Upper lobe of left lung (tissue), 6 donors: Measurements from ENCODE around the gene MPDZ. TPM values are rescaled to one million over a fixed set of nuclear protein-coding genes. Genes with fewer than 3 reads are reported as not detected.

ENCODE experiments used
- ATAC-seq, 2 donors: fragments of 200-7000 bp; cut with Tn5 transposase; one replicate each; pipeline ENCODE4 v1.9.1; 2022; ENCODE audit warnings: mild to moderate bottlenecking in 2 of 2, moderate library complexity in 2 of 2; ENCODE audit not compliant: low FRiP score in 2 of 2
- DNase-seq, 2 donors: peaks; one replicate each; pipeline ENCODE4 v3.0.0-alpha.2; 2019 to 2020
- H3K27ac ChIP-seq, 4 donors: fragments of 200-600 bp; sonication (generic); one replicate each; pipeline ENCODE4 v1.5.1; 2016 to 2019
- H3K27me3 ChIP-seq, 4 donors: fragments of 200-600 bp; sonication (generic); one replicate each; pipeline ENCODE4 v1.5.1; 2017 to 2019
- H3K36me3 ChIP-seq, 4 donors: fragments of 200-600 bp; sonication (generic); one replicate each; pipeline ENCODE4 v1.5.1; 2016 to 2019
- H3K4me1 ChIP-seq, 4 donors: fragments of 200-600 bp; sonication (generic); one replicate each; pipeline ENCODE4 v1.5.1; 2018 to 2019
- H3K4me3 ChIP-seq, 4 donors: fragments of 200-600 bp; sonication (generic); one replicate each; pipeline ENCODE4 v1.5.1; 2017 to 2019; ENCODE audit warnings: mild to moderate bottlenecking in 2 of 4, moderate library complexity in 1 of 4
- H3K9me3 ChIP-seq, 4 donors: fragments of 200-600 bp; sonication (generic); one replicate each; pipeline ENCODE4 v1.5.1; 2018 to 2019
- EP300 ChIP-seq, 4 donors: sonication (generic); formaldehyde crosslinking; IDR thresholded peaks; one replicate each; pipeline ENCODE4 v1.5.1; 2017; ENCODE audit warnings: antibody characterized with exemption in 4 of 4, control low read depth in 2 of 4
- POLR2A ChIP-seq, 4 donors: fragments of 450-650 bp; IDR thresholded peaks; one replicate each; pipeline ENCODE4 v1.5.1; 2016 to 2017; ENCODE audit warnings: antibody characterized with exemption in 4 of 4, mild to moderate bottlenecking in 2 of 4
- POLR2AphosphoS5 ChIP-seq, 2 donors: sonication (generic); formaldehyde crosslinking; IDR thresholded peaks; one replicate each; pipeline ENCODE4 v1.5.1; 2017; ENCODE audit warnings: antibody characterized with exemption in 2 of 2
- WGBS, 2 donors: methylation state at CpG; one replicate each; pipeline ENCODE4 v1.1.5; 2017 to 2018; 5-methylcytosine and 5-hydroxymethylcytosine counted together
- total RNA-seq, 6 donors: library from RNA; depleted of rRNA in 4 of 6; stranded (reverse); fragments of >200 nt in 4 of 6; gene quantifications; one replicate each; pipeline versions ENCODE4 v1.1.0 to v1.2.1, GENCODE V29; 2016 to 2021
- TF ChIP-seq, protein P1 (sequence below), 6 experiments: fragments of 450-650 bp in 4 of 6; fragments of 200-600 bp in 2 of 6; sonication (generic) in 2 of 6; IDR thresholded peaks; one replicate each; pipeline ENCODE4 v1.5.1; 2016 to 2019; ENCODE audit warnings: antibody characterized with exemption in 6 of 6
- donor health status: DM: no; HTN: no; CAD: no; lungs with moderate emphysema.
- donor health status: DM: no; HTN: yes; CAD: no; lungs with severe emphysema.

MPDZ gene
- total RNA-seq, 6 donors from 2014 or later = 13.6 to 49.2 (median 27.8) TPM

DNA sequence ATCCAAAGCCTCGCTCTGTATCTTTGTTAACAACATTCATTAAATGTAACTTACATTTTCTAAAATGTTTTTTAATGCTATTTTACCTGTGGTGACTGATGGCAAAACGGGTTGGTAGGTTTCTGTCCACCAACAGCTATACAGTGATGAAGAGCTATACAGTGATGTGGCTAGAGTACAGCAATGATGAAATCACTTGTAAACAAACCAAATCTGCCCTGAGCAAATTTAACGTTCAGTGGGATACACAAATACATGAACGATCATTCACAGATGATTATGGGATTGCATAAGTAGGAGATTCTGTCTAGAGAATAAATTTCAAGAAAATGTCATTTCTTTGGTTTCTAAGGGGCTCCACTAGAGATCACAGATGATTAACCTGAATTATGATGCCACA, 132.7 kb downstream of the MPDZ start:
- WGBS, 2 donors = 72 to 74% methylated on average over 4 of the region's 4 CpGs
- TF ChIP-seq POLR2A (IDR thresholded peaks at IDR 0.05) (no peak), EP300 (IDR thresholded peaks at IDR 0.05) (no peak), POLR2AphosphoS5 (IDR thresholded peaks at IDR 0.05) (no peak)
- TF ChIP-seq, protein P1, sequence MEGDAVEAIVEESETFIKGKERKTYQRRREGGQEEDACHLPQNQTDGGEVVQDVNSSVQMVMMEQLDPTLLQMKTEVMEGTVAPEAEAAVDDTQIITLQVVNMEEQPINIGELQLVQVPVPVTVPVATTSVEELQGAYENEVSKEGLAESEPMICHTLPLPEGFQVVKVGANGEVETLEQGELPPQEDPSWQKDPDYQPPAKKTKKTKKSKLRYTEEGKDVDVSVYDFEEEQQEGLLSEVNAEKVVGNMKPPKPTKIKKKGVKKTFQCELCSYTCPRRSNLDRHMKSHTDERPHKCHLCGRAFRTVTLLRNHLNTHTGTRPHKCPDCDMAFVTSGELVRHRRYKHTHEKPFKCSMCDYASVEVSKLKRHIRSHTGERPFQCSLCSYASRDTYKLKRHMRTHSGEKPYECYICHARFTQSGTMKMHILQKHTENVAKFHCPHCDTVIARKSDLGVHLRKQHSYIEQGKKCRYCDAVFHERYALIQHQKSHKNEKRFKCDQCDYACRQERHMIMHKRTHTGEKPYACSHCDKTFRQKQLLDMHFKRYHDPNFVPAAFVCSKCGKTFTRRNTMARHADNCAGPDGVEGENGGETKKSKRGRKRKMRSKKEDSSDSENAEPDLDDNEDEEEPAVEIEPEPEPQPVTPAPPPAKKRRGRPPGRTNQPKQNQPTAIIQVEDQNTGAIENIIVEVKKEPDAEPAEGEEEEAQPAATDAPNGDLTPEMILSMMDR (IDR thresholded peaks at IDR 0.05) = no peak
- H3K27ac ChIP-seq = no peak overlapping the region

GRCh38 chr9:13145340-13145739, 134.2 kb downstream of the MPDZ start:
- no peaks in the 10 kb centered on the region for H3K4me1 ChIP-seq
- no peak overlapping the region for H3K4me3 ChIP-seq
- ATAC-seq = no peak
- H3K36me3 ChIP-seq = peaks cover 0 to 14% (median 0%) of the 10 kb centered on the region in 4 donors
- no peaks in the 10 kb centered on the region for H3K27me3 ChIP-seq
- H3K9me3 ChIP-seq = no peaks in the 10 kb centered on the region
- no peak for TF ChIP-seq POLR2AphosphoS5 (IDR thresholded peaks at IDR 0.05)
- no peak for TF ChIP-seq EP300 (IDR thresholded peaks at IDR 0.05)
- TF ChIP-seq, protein P1 (IDR thresholded peaks at IDR 0.05) = no peak
- TF ChIP-seq POLR2A (IDR thresholded peaks at IDR 0.05) = no peak
- no peak for DNase-seq
- H3K27ac ChIP-seq = no peak overlapping the region

More for the DNA sequence above, 132.7 kb downstream of the MPDZ start:
- no peaks in the 10 kb centered on the region for H3K27me3 ChIP-seq
- ATAC-seq (no peak), DNase-seq (no peak)
- H3K36me3 ChIP-seq = peaks cover 0 to 15% (median 0%) of the 10 kb centered on the region in 4 donors
- no peaks in the 10 kb centered on the region for H3K9me3 ChIP-seq
- no peak overlapping the region for H3K4me3 ChIP-seq
- H3K4me1 ChIP-seq = no peaks in the 10 kb centered on the region

- Histone ChIP-seq H3K4me1 (peaks cover 0 to 7% (median 5%) of the 10 kb centered on the region in 4 donors), H3K4me3 (no peak overlapping the region), H3K27me3 (no peaks in the 10 kb centered on the region), H3K27ac (no peak overlapping the region), H3K36me3 (peaks cover 0 to 15% (median 0%) of the 10 kb centered on the region in 4 donors), H3K9me3 (no peaks in the 10 kb centered on the region)
- TF ChIP-seq POLR2AphosphoS5 (IDR thresholded peaks at IDR 0.05) (no peak), EP300 (IDR thresholded peaks at IDR 0.05) (no peak), POLR2A (IDR thresholded peaks at IDR 0.05) (no peak)
- TF ChIP-seq, protein P1 (IDR thresholded peaks at IDR 0.05) = no peak
- DNase-seq = no peak
- no peak for ATAC-seq
- WGBS, 2 donors = 77 to 80% methylated on average over 2 of the region's 2 CpGs
Measured at GRCh38 chr9:13144166-13144775, 135.2 kb downstream of the MPDZ start.

- ATAC-seq (no peak), DNase-seq (no peak)
- Histone ChIP-seq H3K27me3 (no peaks in the 10 kb centered on the region), H3K4me1 (peaks cover 0 to 7% (median 5%) of the 10 kb centered on the region in 4 donors), H3K36me3 (peaks cover 0 to 22% (median 0%) of the 10 kb centered on the region in 4 donors), H3K27ac (no peak overlapping the region), H3K4me3 (no peak overlapping the region), H3K9me3 (no peaks in the 10 kb centered on the region)
- 76 to 83% methylated on average over 5 of the region's 5 CpGs for WGBS, 2 donors
- TF ChIP-seq, protein P1 (IDR thresholded peaks at IDR 0.05) = no peak
- no peak for TF ChIP-seq POLR2AphosphoS5 (IDR thresholded peaks at IDR 0.05)
- no peak for TF ChIP-seq POLR2A (IDR thresholded peaks at IDR 0.05)
- no peak for TF ChIP-seq EP300 (IDR thresholded peaks at IDR 0.05)
Measured at GRCh38 chr9:13143281-13143680, 136.2 kb downstream of the MPDZ start.

DNA sequence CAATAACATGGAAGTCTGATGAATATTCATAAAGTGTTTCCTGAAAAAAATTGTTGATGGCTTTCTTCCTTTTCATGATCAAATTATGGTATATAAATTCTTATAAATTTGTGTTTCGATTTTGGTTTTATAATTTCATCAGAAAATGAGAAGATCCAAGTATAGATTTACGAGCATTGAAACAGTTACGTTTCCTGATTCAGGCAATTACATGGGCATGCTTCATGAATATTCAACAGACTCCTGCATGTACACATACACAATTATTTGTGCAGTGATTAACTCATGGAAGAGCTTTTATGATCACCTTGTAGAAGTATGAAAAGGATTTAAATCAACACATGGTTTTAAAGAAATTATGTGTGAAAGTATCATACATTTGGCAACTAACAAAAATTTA, 136.7 kb downstream of the MPDZ start:
- Histone ChIP-seq H3K27ac (no peak overlapping the region), H3K4me3 (no peak overlapping the region), H3K9me3 (no peaks in the 10 kb centered on the region), H3K36me3 (peaks cover 0 to 24% (median 0%) of the 10 kb centered on the region in 4 donors), H3K4me1 (peaks cover 0 to 7% (median 5%) of the 10 kb centered on the region in 4 donors), H3K27me3 (no peaks in the 10 kb centered on the region)
- no peak for TF ChIP-seq EP300 (IDR thresholded peaks at IDR 0.05)
- no peak for TF ChIP-seq POLR2A (IDR thresholded peaks at IDR 0.05)
- TF ChIP-seq, protein P1 (IDR thresholded peaks at IDR 0.05) = no peak
- TF ChIP-seq POLR2AphosphoS5 (IDR thresholded peaks at IDR 0.05) = no peak
- ATAC-seq (no peak), DNase-seq (no peak)
- 94 to 96% methylated on average over 3 of the region's 3 CpGs for WGBS, 2 donors
